ENCODE measurements around the gene ITPR2.

DNA sequence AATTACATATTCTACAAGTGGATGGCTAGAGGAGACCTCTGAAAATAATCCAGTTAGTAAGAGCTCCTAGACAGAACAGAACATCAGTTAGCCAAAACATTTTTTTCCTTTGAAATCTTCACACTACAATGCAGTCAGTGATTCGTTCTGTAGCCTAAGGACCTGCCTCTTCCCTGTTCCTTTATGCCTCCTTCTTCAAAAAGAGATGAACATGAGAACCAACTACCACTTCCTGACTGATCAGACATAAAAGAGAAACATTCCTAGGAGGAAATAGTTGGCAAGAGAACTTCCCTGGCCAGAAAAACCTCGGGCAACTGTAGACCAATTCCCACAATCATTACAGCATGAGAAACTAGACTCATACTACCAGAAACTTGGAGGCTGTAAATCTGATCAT lies 29.4 kb downstream of the ITPR2 start:
- TF ChIP-seq, protein P1, sequence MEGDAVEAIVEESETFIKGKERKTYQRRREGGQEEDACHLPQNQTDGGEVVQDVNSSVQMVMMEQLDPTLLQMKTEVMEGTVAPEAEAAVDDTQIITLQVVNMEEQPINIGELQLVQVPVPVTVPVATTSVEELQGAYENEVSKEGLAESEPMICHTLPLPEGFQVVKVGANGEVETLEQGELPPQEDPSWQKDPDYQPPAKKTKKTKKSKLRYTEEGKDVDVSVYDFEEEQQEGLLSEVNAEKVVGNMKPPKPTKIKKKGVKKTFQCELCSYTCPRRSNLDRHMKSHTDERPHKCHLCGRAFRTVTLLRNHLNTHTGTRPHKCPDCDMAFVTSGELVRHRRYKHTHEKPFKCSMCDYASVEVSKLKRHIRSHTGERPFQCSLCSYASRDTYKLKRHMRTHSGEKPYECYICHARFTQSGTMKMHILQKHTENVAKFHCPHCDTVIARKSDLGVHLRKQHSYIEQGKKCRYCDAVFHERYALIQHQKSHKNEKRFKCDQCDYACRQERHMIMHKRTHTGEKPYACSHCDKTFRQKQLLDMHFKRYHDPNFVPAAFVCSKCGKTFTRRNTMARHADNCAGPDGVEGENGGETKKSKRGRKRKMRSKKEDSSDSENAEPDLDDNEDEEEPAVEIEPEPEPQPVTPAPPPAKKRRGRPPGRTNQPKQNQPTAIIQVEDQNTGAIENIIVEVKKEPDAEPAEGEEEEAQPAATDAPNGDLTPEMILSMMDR (IDR thresholded peaks at IDR 0.05): no peak
- no peak for TF ChIP-seq POLR2A (IDR thresholded peaks at IDR 0.05)

Measured in adrenal gland (tissue), 5 donors.